ENCODE measurements around the gene LFNG. TPM values are rescaled to one million over a fixed set of nuclear protein-coding genes. Genes with fewer than 3 reads are reported as not detected.
A peak's percentile ranks its signal among the peaks of the same experiment; 100 is the strongest.
"Not testable (repeated sequence)": the region's sequence is repeated elsewhere in the genome, so short reads cannot be mapped to it uniquely, and the experiment has no call there.

The LFNG gene
- total RNA-seq, 1 experiment from 2014 or later = 21.3 TPM

DNA sequence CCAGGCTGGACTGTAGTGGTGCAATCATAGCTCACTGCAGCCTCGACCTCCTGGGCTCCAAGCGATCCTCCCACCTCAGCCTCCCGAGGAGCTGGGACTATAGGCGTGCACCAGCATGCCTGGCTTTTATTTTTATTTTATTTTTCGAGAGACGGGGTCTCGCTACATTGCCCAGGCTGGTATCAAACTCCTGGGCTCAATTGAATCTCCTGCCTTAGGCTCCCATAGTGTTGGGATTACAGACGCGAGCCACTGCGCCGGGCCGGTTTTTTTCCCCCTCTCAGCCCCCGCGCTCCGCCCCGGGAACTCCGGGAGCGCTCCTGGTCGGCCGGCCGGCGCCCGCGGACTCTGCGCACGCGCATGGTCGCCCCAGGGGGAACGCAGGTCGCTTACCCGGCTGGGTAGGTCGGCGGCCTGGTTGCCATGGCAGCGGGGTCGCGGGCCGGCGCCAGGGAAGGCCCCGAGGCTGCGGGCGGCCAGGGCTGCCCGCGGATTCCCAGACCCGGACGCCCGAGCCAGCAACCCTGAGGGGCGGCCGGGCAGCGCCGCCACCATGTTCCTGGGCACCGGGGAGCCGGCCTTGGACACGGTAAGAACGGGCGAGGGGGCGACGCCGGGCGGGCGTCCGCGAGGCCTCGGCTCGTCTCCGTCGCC is 39.2 kb downstream of the LFNG start, which contains the start of gene IQCE:
TSS of gene IQCE (plus strand) at position 351 of the 654 bp plus-strand sequence. CDS start at position 554, 203 bp downstream.
- Histone ChIP-seq H3K27ac (no peak within 1 kb of the TSS), H3K4me3 (peak within 1 kb of the TSS; percentile 100), H2AFZ (peak within 1 kb of the TSS; percentile 99), H3K27me3 (ENCODE audit: insufficient read depth, low read depth) (no peaks in the 10 kb centered on the region), H3K9me3 (ENCODE audit: insufficient read depth, low read depth) (no peaks in the 10 kb centered on the region), H3F3A (ENCODE audit: insufficient read depth, low read depth) (peaks cover 37% of the 10 kb centered on the region), H3K36me3 (ENCODE audit: low read depth) (no peaks in the 10 kb centered on the region), H3K79me2 (ENCODE audit: low read depth) (peaks cover 31% of the 10 kb centered on the region), H4K20me1 (ENCODE audit: insufficient read depth) (peaks cover 7% of the 10 kb centered on the region), H3K4me1 (replicated peaks; ENCODE audit: insufficient read depth) (peaks cover 29% of the 10 kb centered on the region), H3K4me2 (peak within 1 kb of the TSS; percentile 93), H3K9me2 (ENCODE audit: insufficient read depth) (no peaks in the 10 kb centered on the region)
- POLR2A ChIA-PET (ENCODE audit: unreplicated experiment) = interaction anchor here (0.6 kb wide), 1 partner anchor 110 kb away, joined by 15 read pairs; no protein-coding TSS in a partner anchor
- CTCF ChIA-PET = interaction anchor here (0.6 to 0.8 kb wide), 2 partner anchors 42 to 79 kb away, joined by 3 read pairs; no protein-coding TSS in a partner anchor
- TF ChIP-seq EZH2 (IDR thresholded peaks at IDR 0.05; ENCODE audit: low read depth) = no peak
- TF ChIP-seq, protein P1, sequence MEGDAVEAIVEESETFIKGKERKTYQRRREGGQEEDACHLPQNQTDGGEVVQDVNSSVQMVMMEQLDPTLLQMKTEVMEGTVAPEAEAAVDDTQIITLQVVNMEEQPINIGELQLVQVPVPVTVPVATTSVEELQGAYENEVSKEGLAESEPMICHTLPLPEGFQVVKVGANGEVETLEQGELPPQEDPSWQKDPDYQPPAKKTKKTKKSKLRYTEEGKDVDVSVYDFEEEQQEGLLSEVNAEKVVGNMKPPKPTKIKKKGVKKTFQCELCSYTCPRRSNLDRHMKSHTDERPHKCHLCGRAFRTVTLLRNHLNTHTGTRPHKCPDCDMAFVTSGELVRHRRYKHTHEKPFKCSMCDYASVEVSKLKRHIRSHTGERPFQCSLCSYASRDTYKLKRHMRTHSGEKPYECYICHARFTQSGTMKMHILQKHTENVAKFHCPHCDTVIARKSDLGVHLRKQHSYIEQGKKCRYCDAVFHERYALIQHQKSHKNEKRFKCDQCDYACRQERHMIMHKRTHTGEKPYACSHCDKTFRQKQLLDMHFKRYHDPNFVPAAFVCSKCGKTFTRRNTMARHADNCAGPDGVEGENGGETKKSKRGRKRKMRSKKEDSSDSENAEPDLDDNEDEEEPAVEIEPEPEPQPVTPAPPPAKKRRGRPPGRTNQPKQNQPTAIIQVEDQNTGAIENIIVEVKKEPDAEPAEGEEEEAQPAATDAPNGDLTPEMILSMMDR (conservative IDR thresholded peaks at IDR 0.05) = no peak
- DNase-seq = peak; percentile 78 to 98
- no TSS peak for BruUV-seq (replicated peaks)
- intact Hi-C loops (cut with micrococcal nuclease; ENCODE audit: unreplicated experiment) = loop anchor here (1.0 to 5.0 kb wide), 2 partner anchors 38 to 81 kb away; partner anchors contain the start of gene GRIFIN

DNA sequence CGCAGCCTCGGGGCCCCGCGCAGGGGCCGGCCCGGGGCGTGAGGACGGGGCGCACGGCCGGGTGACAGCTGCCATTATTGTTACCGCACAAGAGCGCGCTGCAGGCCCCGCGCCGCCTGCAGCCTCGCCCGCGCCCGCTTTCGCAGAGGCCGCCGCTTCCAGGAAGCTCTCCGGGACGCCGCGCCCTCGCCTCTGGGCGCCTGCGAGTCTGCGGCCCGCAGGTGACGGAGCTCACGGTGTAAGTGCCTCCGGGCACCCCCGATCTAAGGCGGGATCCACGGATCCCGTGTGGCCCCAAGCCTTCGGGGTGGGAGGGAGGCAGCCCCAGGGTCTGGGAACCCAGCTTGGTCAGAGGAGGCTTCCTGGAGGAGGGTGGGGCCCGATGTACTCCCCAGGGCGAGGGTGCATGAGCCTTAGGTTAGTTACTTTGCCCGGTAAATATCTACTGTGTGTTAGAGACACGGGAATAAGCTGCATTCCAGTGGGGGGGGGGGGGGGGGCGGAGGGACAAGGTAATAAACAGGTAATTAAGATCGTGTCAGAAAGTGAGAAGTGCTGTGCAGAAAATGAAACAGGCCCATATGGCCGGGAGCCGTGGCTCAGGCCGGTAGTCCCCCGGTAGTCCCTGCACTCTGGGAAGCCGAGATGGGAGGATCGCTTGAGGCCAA is 39.8 kb downstream of the LFNG start:
- H3K4me2 ChIP-seq = peak overlapping the region; percentile 93
- CTCF ChIA-PET = interaction anchor here (0.6 to 0.8 kb wide), 4 partner anchors 42 to 1399 kb away, joined by 3 to 4 read pairs (median 4); no protein-coding TSS in a partner anchor
- H3F3A ChIP-seq (ENCODE audit: insufficient read depth, low read depth) = peaks cover 34% of the 10 kb centered on the region
- DNase-seq = peak in 1 of 2 experiments; percentile 43
- peak overlapping the region; percentile 99 for H2AFZ ChIP-seq
- BruUV-seq (replicated peaks) = no TSS peak
- H3K4me3 ChIP-seq = peak overlapping the region; percentile 100
- peaks cover 22% of the 10 kb centered on the region for H3K4me1 ChIP-seq (replicated peaks; ENCODE audit: insufficient read depth)
- no peaks in the 10 kb centered on the region for H3K9me3 ChIP-seq (ENCODE audit: insufficient read depth, low read depth)
- no peaks in the 10 kb centered on the region for H3K36me3 ChIP-seq (ENCODE audit: low read depth)
- no peaks in the 10 kb centered on the region for H3K9me2 ChIP-seq (ENCODE audit: insufficient read depth)
- no peak overlapping the region for H3K27ac ChIP-seq
- H3K27me3 ChIP-seq (ENCODE audit: insufficient read depth, low read depth) = no peaks in the 10 kb centered on the region
- POLR2A ChIA-PET (ENCODE audit: unreplicated experiment) = interaction anchor here (0.6 kb wide), 1 partner anchor 109 kb away, joined by 15 read pairs; no protein-coding TSS in a partner anchor
- TF ChIP-seq, protein P1 (conservative IDR thresholded peaks at IDR 0.05) = no peak
- TF ChIP-seq EZH2 (IDR thresholded peaks at IDR 0.05; ENCODE audit: low read depth) = no peak
- peaks cover 29% of the 10 kb centered on the region for H3K79me2 ChIP-seq (ENCODE audit: low read depth)
- H4K20me1 ChIP-seq (ENCODE audit: insufficient read depth) = peaks cover 2% of the 10 kb centered on the region; the same call in 1 of the 2 replicates
- intact Hi-C loops (cut with micrococcal nuclease; ENCODE audit: unreplicated experiment) = loop anchor here (1.0 to 5.0 kb wide), 2 partner anchors 39 to 82 kb away; partner anchors contain the start of gene GRIFIN

DNA sequence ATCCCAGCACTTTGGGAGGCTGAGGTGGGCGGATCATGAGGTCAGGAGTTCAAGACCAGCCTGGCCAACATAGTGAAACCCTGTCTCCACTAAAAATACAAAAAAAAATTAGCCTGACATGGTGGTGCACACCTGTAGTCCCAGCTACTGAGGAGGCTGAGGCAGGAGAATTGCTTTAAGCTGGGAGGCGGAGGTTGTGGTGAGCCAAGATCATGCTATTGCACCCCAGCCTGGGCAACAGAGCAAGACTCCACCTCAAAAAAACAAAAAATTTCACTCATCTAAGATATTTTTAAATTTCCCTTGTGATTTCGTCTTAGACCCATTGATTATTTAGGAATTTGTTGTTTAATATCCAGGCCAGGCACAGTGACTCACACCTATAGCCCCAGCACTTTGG is 44.4 kb downstream of the LFNG start:
- CTCF ChIA-PET; H3K4me2 ChIP-seq; H3K27me3 ChIP-seq (ENCODE audit: insufficient read depth, low read depth); intact Hi-C loops (cut with micrococcal nuclease; ENCODE audit: unreplicated experiment); H3K9me3 ChIP-seq (ENCODE audit: insufficient read depth, low read depth); BruUV-seq (replicated peaks); H3K9me2 ChIP-seq (ENCODE audit: insufficient read depth); H3K4me1 ChIP-seq (replicated peaks; ENCODE audit: insufficient read depth); POLR2A ChIA-PET (ENCODE audit: unreplicated experiment); H2AFZ ChIP-seq; H3K36me3 ChIP-seq (ENCODE audit: low read depth); H3K27ac ChIP-seq; H3K4me3 ChIP-seq; DNase-seq: not testable (repeated sequence)
- H3F3A ChIP-seq (ENCODE audit: insufficient read depth, low read depth) = peaks cover 23% of the 10 kb centered on the region
- 0 out of 2 replicates have a peak, but pooled peaks cover 11% of the 10 kb centered on the region for H4K20me1 ChIP-seq (ENCODE audit: insufficient read depth)
- H3K79me2 ChIP-seq (ENCODE audit: low read depth) = peaks cover 29% of the 10 kb centered on the region
